SU-DHL-6 (cell line): ENCODE measurements around the gene ARMC8.

Source experiments
- H2AFZ ChIP-seq: fragments of 200-600 bp; sonication (generic); 2 replicates; pipeline ENCODE4 v1.6.1; 2014; ENCODE audit warnings: low read depth, mild to moderate bottlenecking, moderate library complexity, mixed read lengths, antibody characterized with exemption, low read length; ENCODE audit not compliant: severe bottlenecking
- H3F3A ChIP-seq: fragments of 200-600 bp; shearing (Covaris generic); 2 replicates; pipeline ENCODE4 v1.6.0; 2016; ENCODE audit warnings: antibody characterized with exemption, mild to moderate bottlenecking; ENCODE audit not compliant: insufficient read depth
- H3K27ac ChIP-seq: fragments of 200-600 bp; sonication (generic); 2 replicates; pipeline ENCODE4 v1.5.1; 2016; ENCODE audit warnings: low read depth, mild to moderate bottlenecking, low read length, moderate library complexity, mixed read lengths
- H3K27me3 ChIP-seq: fragments of 200-600 bp; sonication (generic), shearing (Covaris generic); 2 replicates; pipeline ENCODE4 v1.6.0; 2014; ENCODE audit warnings: mild to moderate bottlenecking, low read length
- H3K36me3 ChIP-seq: fragments of 200-600 bp; sonication (generic); 2 replicates; pipeline ENCODE4 v1.6.1; 2014; ENCODE audit warnings: mild to moderate bottlenecking, low read length, mixed read lengths
- H3K4me2 ChIP-seq: fragments of 300-600, 200-600 bp; shearing (Covaris generic), sonication (generic); 2 replicates; pipeline ENCODE4 v1.6.0; 2014; ENCODE audit warnings: low read length, low read depth, mild to moderate bottlenecking; ENCODE audit not compliant: poor library complexity, severe bottlenecking
- H3K4me3 ChIP-seq: fragments of 200-600 bp; sonication (generic); 2 replicates; pipeline ENCODE4 v1.5.1; 2014; ENCODE audit warnings: antibody characterized with exemption, low read length, mild to moderate bottlenecking, mixed read lengths; ENCODE audit not compliant: insufficient read depth, poor library complexity, severe bottlenecking
- H3K79me2 ChIP-seq: fragments of 200-600 bp; sonication (generic); 2 replicates; pipeline ENCODE4 v1.6.1; 2014; ENCODE audit warnings: mild to moderate bottlenecking, low read length, moderate library complexity; ENCODE audit not compliant: insufficient read depth
- H3K9ac ChIP-seq: fragments of 200-600 bp; sonication (generic); 2 replicates; pipeline ENCODE4 v1.7.0; 2014; ENCODE audit warnings: mild to moderate bottlenecking, low read length
- H3K9me2 ChIP-seq: fragments of 200-600 bp; sonication (generic); replicated peaks from 2 replicates; pipeline ENCODE4 v1.6.1; 2014; ENCODE audit warnings: low read length; ENCODE audit not compliant: insufficient read depth
- H3K9me3 ChIP-seq: fragments of 200-600 bp; sonication (generic); 2 replicates; pipeline ENCODE4 v1.6.1; 2014; ENCODE audit warnings: low read length, mixed read lengths; ENCODE audit not compliant: insufficient read depth
- H4K20me1 ChIP-seq: fragments of 200-600 bp; sonication (generic); 2 replicates; pipeline ENCODE4 v1.6.1; 2014; ENCODE audit warnings: low read depth, mild to moderate bottlenecking, antibody characterized with exemption, low read length, moderate library complexity, mixed read lengths
- CTCF ChIP-seq: fragments of 200-600 bp; sonication (generic); IDR thresholded peaks from one replicate; pipeline ENCODE4 v1.5.1; 2017; ENCODE audit warnings: antibody characterized with exemption, mild to moderate bottlenecking, low read length, moderate library complexity; ENCODE audit not compliant: insufficient read depth, poor library complexity, severe bottlenecking
- EZH2phosphoT487 ChIP-seq: fragments of 200-600 bp; sonication (generic), shearing (Covaris generic); conservative IDR thresholded peaks from 2 replicates; pipeline ENCODE4 v1.6.1; 2018; ENCODE audit warnings: mild to moderate bottlenecking, antibody characterized with exemption, low read length, moderate library complexity, mixed read lengths

The ARMC8 gene

GRCh38 chr3:138254216-138254615, 67.1 kb downstream of the ARMC8 start:
- H4K20me1 ChIP-seq = no peaks in the 10 kb centered on the region
- H3K9ac ChIP-seq = no peak overlapping the region
- TF ChIP-seq EZH2phosphoT487 = no peak
- TF ChIP-seq CTCF = no peak
- H3F3A ChIP-seq = no peaks in the 10 kb centered on the region
- H3K36me3 ChIP-seq = no peaks in the 10 kb centered on the region
- no peak overlapping the region for H3K27ac ChIP-seq
- H3K79me2 ChIP-seq = no peaks in the 10 kb centered on the region
- no peak overlapping the region for H3K4me2 ChIP-seq
- H3K27me3 ChIP-seq = no peaks in the 10 kb centered on the region
- H3K4me3 ChIP-seq = no peak overlapping the region
- no peak overlapping the region for H2AFZ ChIP-seq
- no peaks in the 10 kb centered on the region for H3K9me3 ChIP-seq
- no peaks in the 10 kb centered on the region for H3K9me2 ChIP-seq

GRCh38 chr3:138256022-138256421, 68.9 kb downstream of the ARMC8 start:
- Histone ChIP-seq H3K9me2 (no peaks in the 10 kb centered on the region), H4K20me1 (no peaks in the 10 kb centered on the region), H3K27me3 (no peaks in the 10 kb centered on the region), H3K9me3 (no peaks in the 10 kb centered on the region), H3K9ac (no peak overlapping the region), H3F3A (no peaks in the 10 kb centered on the region), H3K36me3 (no peaks in the 10 kb centered on the region), H2AFZ (no peak overlapping the region), H3K4me3 (no peak overlapping the region), H3K79me2 (no peaks in the 10 kb centered on the region), H3K27ac (no peak overlapping the region), H3K4me2 (no peak overlapping the region)
- TF ChIP-seq CTCF (no peak), EZH2phosphoT487 (no peak)

- no peaks in the 10 kb centered on the region for H3K36me3 ChIP-seq
- TF ChIP-seq CTCF = no peak
- no peak for TF ChIP-seq EZH2phosphoT487
- H3K9me3 ChIP-seq = no peaks in the 10 kb centered on the region
- H3K4me2 ChIP-seq = no peak overlapping the region
- H3K27me3 ChIP-seq = no peaks in the 10 kb centered on the region
- no peaks in the 10 kb centered on the region for H4K20me1 ChIP-seq
- no peak overlapping the region for H3K9ac ChIP-seq
- H2AFZ ChIP-seq = no peak overlapping the region
- no peaks in the 10 kb centered on the region for H3F3A ChIP-seq
- no peaks in the 10 kb centered on the region for H3K79me2 ChIP-seq
- no peak overlapping the region for H3K27ac ChIP-seq
- H3K4me3 ChIP-seq = no peak overlapping the region
- no peaks in the 10 kb centered on the region for H3K9me2 ChIP-seq
Measured at GRCh38 chr3:138257986-138258385, 70.9 kb downstream of the ARMC8 start.

- H3K79me2 ChIP-seq = no peaks in the 10 kb centered on the region
- no peaks in the 10 kb centered on the region for H3K9me2 ChIP-seq
- H3K4me3 ChIP-seq = no peak overlapping the region
- H3K27me3 ChIP-seq = no peaks in the 10 kb centered on the region
- H3K4me2 ChIP-seq = no peak overlapping the region
- H3F3A ChIP-seq = no peaks in the 10 kb centered on the region
- H3K36me3 ChIP-seq = no peaks in the 10 kb centered on the region
- TF ChIP-seq CTCF (no peak), EZH2phosphoT487 (no peak)
- no peak overlapping the region for H3K9ac ChIP-seq
- H3K9me3 ChIP-seq = no peaks in the 10 kb centered on the region
- H2AFZ ChIP-seq = no peak overlapping the region
- H3K27ac ChIP-seq = no peak overlapping the region
- H4K20me1 ChIP-seq = no peaks in the 10 kb centered on the region
Measured at GRCh38 chr3:138259126-138259525, 72.0 kb downstream of the ARMC8 start.
